GM12878 (cell line): ENCODE measurements around the gene CACNG4. TPM values are rescaled to one million over a fixed set of nuclear protein-coding genes. Genes with fewer than 3 reads are reported as not detected.

ENCODE experiments used
- ATAC-seq: fragments of 200-7000 bp; cut with Tn5 transposase; 3 replicates; pipeline ENCODE4 v1.9.1; 2020; ENCODE audit warnings: mild to moderate bottlenecking, moderate library complexity
- BruUV-seq: library from RNA; stranded (reverse); fragments of 400-500 nt; replicated peaks from 2 replicates; lab custom pipeline; 2021; lab: Mats Ljungman, UMichigan
- CTCF ChIA-PET: fragments of 300-600 bp; sonication (Branson Sonifier 250); formaldehyde crosslinking; extraction: SDS; loops from one replicate; lab custom pipeline; 2021; ENCODE audit warnings: inconsistent platforms; lab: Yijun Ruan, JAX
- POLR2A ChIA-PET: fragments of 350-600 bp; formaldehyde crosslinking; extraction: SDS; loops from one replicate; lab custom pipeline; 2021; ENCODE audit warnings: inconsistent platforms; lab: Charles Lee
- RAD21 ChIA-PET: fragments of 300-600 bp; sonication (Branson Sonifier 250); formaldehyde crosslinking; loops from one replicate; lab custom pipeline; 2023; ENCODE audit warnings: antibody characterized with exemption; ENCODE audit not compliant: unreplicated experiment; lab: Charles Lee
- SMC1A ChIA-PET: fragments of 300-600 bp; sonication (Branson Sonifier 250); formaldehyde crosslinking; loops from one replicate; lab custom pipeline; 2023; ENCODE audit not compliant: unreplicated experiment, uncharacterized antibody; lab: Charles Lee
- DNase-seq: peaks from one replicate; pipeline ENCODE4 v3.0.0-alpha.2; 2011; ENCODE audit warnings: low read depth, low spot score
- FAIRE-seq: peaks from 3 replicates; lab custom pipeline; 2011; peaks lifted over from hg19 to GRCh38; lab: Jason Lieb, UNC
- H2AFZ ChIP-seq: 2 replicates; pipeline ENCODE4 v1.6.0; 2011; ENCODE audit warnings: low read depth, low read length, control low read depth; ENCODE audit not compliant: control insufficient read depth
- H3K27ac ChIP-seq: 2 replicates; pipeline ENCODE4 v1.5.1; 2011; ENCODE audit warnings: control low read depth; ENCODE audit not compliant: control insufficient read depth, insufficient read depth
- H3K27me3 ChIP-seq, 2 experiments: replicated peaks in 1 of 2; 2 replicates each; pipeline versions ENCODE4 v1.6.0 to v1.6.1; 2011; ENCODE audit warnings: low read length in 1 of 2; ENCODE audit not compliant: control insufficient read depth in 2 of 2, insufficient read depth in 2 of 2
- H3K36me3 ChIP-seq, 2 experiments: 2 replicates each; pipeline ENCODE4 v1.5.1; 2011; ENCODE audit warnings: low read length in 1 of 2; ENCODE audit not compliant: control insufficient read depth in 2 of 2, insufficient read depth in 2 of 2
- H3K4me1 ChIP-seq: 2 replicates; pipeline ENCODE4 v1.6.1; 2011; ENCODE audit warnings: mild to moderate bottlenecking, low read length, moderate library complexity, mixed read lengths; ENCODE audit not compliant: control insufficient read depth, insufficient read depth
- H3K4me2 ChIP-seq: 2 replicates; pipeline ENCODE4 v1.6.0; 2011; ENCODE audit warnings: control low read depth; ENCODE audit not compliant: control insufficient read depth, insufficient read depth
- H3K4me3 ChIP-seq: fragments of 200-600 bp; sonication (generic); 2 replicates; pipeline ENCODE4 v1.5.1; 2016
- H3K79me2 ChIP-seq: 2 replicates; pipeline ENCODE4 v1.6.0; 2011; ENCODE audit warnings: low read length; ENCODE audit not compliant: control insufficient read depth, insufficient read depth
- H3K9ac ChIP-seq: 2 replicates; pipeline ENCODE4 v1.8.0; 2011; ENCODE audit warnings: low read length, control low read depth, mixed read lengths; ENCODE audit not compliant: control insufficient read depth, insufficient read depth
- H3K9me3 ChIP-seq: replicated peaks from 3 replicates; pipeline ENCODE4 v1.5.1; 2011; ENCODE audit warnings: mild to moderate bottlenecking, low read length; ENCODE audit not compliant: control insufficient read depth, insufficient read depth
- H4K20me1 ChIP-seq: 2 replicates; pipeline ENCODE4 v1.6.0; 2011; ENCODE audit not compliant: control insufficient read depth, insufficient read depth
- PML ChIP-seq: IDR thresholded peaks from 2 replicates; pipeline ENCODE4 v1.6.1; 2012; ENCODE audit warnings: low read length, inconsistent platforms
- POLR2AphosphoS5 ChIP-seq: IDR thresholded peaks from 2 replicates; pipeline ENCODE4 v1.6.1; 2011; ENCODE audit warnings: mild to moderate bottlenecking, low read length, inconsistent platforms
- RAD51 ChIP-seq: fragments of 450-650 bp; IDR thresholded peaks from 2 replicates; pipeline ENCODE4 v1.6.1; 2016; ENCODE audit warnings: moderate library complexity, mild to moderate bottlenecking, inconsistent platforms
- SUZ12 ChIP-seq: fragments of 200-600 bp; sonication (generic); IDR thresholded peaks from one replicate; pipeline ENCODE4 v1.6.1; 2018; ENCODE audit warnings: antibody characterized with exemption, mild to moderate bottlenecking; ENCODE audit not compliant: unreplicated experiment
- WGBS: methylation state at CpG from one replicate; pipeline ENCODE4 v1.1.6; 2016; ENCODE audit warnings: low lambda C conversion rate; ENCODE audit not compliant: insufficient replicate concordance, insufficient coverage; ENCODE audit errors: missing lambda C conversion rate; 5-methylcytosine and 5-hydroxymethylcytosine counted together
- in situ Hi-C: fragments of 300-500 bp; cut with MboI; formaldehyde crosslinking; loops from 9 replicates; pipeline ENCODE4 v1.14.3; 2018; ENCODE audit warnings: mixed read lengths
- intact Hi-C: fragments of 100-400 bp; cut with micrococcal nuclease; formaldehyde crosslinking; loops from one replicate; pipeline ENCODE4 v1.14.2; 2022; ENCODE audit not compliant: unreplicated experiment
- polyA plus RNA-seq, 11 experiments: library from polyadenylated mRNA; depleted of rRNA in 4 of 11; unstranded in 6 of 11; stranded (reverse) in 5 of 11; fragments of >200 nt; fragmentation: Nextera tagmentation in 4 of 11; fragmentation: Illumina TruSeq in 1 of 11; extraction: Ambion mirVana in 4 of 11; extraction: Trizol in 1 of 11; gene quantifications; 1 replicate in 1 of 11; 2 replicates in 10 of 11; pipeline versions ENCODE4 v1.2.1 to v1.2.3, GENCODE V29; 2011 to 2016; ENCODE audit warnings: inconsistent platforms in 2 of 11, missing spikeins in 2 of 11, low read depth in 1 of 11
- total RNA-seq, 4 experiments: library from RNA; depleted of rRNA in 3 of 4; stranded (reverse); fragments of >200 nt in 3 of 4; fragmentation: Illumina TruSeq in 1 of 4; extraction: Trizol in 1 of 4; gene quantifications; 2 replicates each; pipeline versions ENCODE4 v1.2.1 to v1.2.3, GENCODE V29; 2013 to 2021
- TF ChIP-seq, protein P1 (sequence below): IDR thresholded peaks from 2 replicates; pipeline ENCODE4 v1.6.1; 2012; ENCODE audit warnings: low read depth, low read length, improper control_type of control experiment
- TF ChIP-seq, protein P2 (sequence below): IDR thresholded peaks from 2 replicates; pipeline ENCODE4 v1.6.1; 2011; ENCODE audit warnings: low read depth, mild to moderate bottlenecking, low read length, moderate library complexity, borderline replicate concordance; ENCODE audit errors: extremely low read depth
- TF ChIP-seq, protein P3 (sequence below): fragments of 450-650 bp; formaldehyde crosslinking; IDR thresholded peaks from 2 replicates; pipeline ENCODE4 v1.5.0; 2022; ENCODE audit warnings: mild to moderate bottlenecking, missing genetic modification characterization
- TF ChIP-seq, protein P4 (sequence below): fragments of 450-650 bp; IDR thresholded peaks from 2 replicates; pipeline ENCODE4 v1.6.1; 2016; ENCODE audit warnings: mild to moderate bottlenecking, moderate library complexity, borderline replicate concordance

The CACNG4 gene
- total and polyA plus RNA-seq, 10 of the 15 experiments (the other 5 are each of a cell fraction or from before 2014, with no cell fraction given) = 0.08 TPM; not detected in 8

DNA sequence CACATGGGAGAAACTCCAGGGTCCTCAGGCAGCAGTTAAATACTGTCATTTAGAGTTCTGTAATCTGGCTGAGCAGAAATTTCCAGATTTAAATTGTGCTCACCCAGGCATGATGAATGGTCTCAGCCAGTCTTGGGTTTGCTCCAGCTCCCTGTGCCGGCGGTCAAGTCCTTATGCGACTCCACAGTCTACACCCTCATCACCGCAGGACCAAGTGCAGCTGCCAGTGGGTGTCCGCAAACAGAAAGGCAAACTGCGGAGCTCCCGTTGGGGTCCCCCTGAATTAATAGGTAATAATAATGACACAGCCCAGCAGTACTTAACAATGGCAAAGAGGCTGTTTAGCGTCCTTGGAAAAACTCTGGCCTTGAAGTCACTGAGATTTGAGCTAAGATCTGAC, 3.9 kb upstream of the CACNG4 start:
- Histone ChIP-seq H3K9ac (no peak overlapping the region), H3K9me3 (no peaks in the 10 kb centered on the region), H2AFZ (no peak overlapping the region), H3K79me2 (no peaks in the 10 kb centered on the region), H3K4me1 (no peaks in the 10 kb centered on the region), H3K4me2 (no peak overlapping the region), H3K27ac (no peak overlapping the region), H3K4me3 (no peak overlapping the region), H3K36me3 (no peaks in the 10 kb centered on the region), H4K20me1 (peaks cover 3% of the 10 kb centered on the region; the same call in 1 of the 2 replicates), H3K27me3 (peaks cover 9% of the 10 kb centered on the region in 2 experiments; a peak in 3 of 4 replicates)
- RAD21 ChIA-PET = no interaction called here
- SMC1A ChIA-PET = interaction anchor here (0.6 kb wide), 1 partner anchor 151 kb away, joined by 3 read pairs; no protein-coding TSS in a partner anchor
- no TSS peak for BruUV-seq
- ATAC-seq (no peak), DNase-seq (no peak), FAIRE-seq (no peak)
- WGBS = 67% methylated on average over 8 of the region's 8 CpGs
- intact Hi-C loops = no loop called here
- POLR2A ChIA-PET = no interaction called here
- CTCF ChIA-PET = interaction anchor here (1.2 kb wide), 1 partner anchor 52 kb away, joined by 4 read pairs; no protein-coding TSS in a partner anchor
- TF ChIP-seq, protein P1, sequence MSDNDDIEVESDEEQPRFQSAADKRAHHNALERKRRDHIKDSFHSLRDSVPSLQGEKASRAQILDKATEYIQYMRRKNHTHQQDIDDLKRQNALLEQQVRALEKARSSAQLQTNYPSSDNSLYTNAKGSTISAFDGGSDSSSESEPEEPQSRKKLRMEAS = no peak
- TF ChIP-seq, protein P2, sequence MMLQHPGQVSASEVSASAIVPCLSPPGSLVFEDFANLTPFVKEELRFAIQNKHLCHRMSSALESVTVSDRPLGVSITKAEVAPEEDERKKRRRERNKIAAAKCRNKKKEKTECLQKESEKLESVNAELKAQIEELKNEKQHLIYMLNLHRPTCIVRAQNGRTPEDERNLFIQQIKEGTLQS = no peak
- in situ Hi-C loops = no loop called here

DNA sequence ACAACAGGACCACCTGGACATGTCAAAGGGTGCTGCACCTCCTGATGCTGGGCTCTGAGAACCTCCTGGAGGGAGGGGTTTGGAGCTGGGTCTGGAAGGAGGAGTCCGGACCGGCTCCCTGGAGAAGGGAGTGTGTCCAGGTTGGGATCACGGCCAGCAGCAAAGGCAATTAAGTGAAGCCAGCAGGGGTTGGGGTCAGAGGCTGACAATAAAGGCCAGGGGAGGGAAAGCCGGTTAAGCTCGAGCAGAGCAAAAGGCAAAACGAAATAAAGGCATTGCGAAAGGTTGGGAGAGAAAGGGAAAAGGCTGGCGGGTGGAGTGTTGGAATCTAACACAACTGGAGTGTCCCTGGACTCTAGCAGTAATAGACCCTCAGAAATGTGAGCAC, 992 bp upstream of the CACNG4 start:
- FAIRE-seq = no peak
- ChIA-PET SMC1A (no interaction called here), RAD21 (no interaction called here), CTCF (no interaction called here), POLR2A (no interaction called here)
- no peak overlapping the region for H3K27ac ChIP-seq
- BruUV-seq = no TSS peak
- no peak overlapping the region for H3K4me3 ChIP-seq
- no peak overlapping the region for H3K9ac ChIP-seq
- H3K9me3 ChIP-seq = no peaks in the 10 kb centered on the region
- H2AFZ ChIP-seq = no peak overlapping the region
- H3K27me3 ChIP-seq = peaks cover 19 to 21% of the 10 kb centered on the region in 2 experiments
- no peak for ATAC-seq
- in situ Hi-C loops = no loop called here
- no peaks in the 10 kb centered on the region for H3K36me3 ChIP-seq
- no peaks in the 10 kb centered on the region for H3K79me2 ChIP-seq
- WGBS = 41% methylated on average over 8 of the region's 8 CpGs
- H3K4me2 ChIP-seq = no peak overlapping the region
- intact Hi-C loops = no loop called here
- no peak for DNase-seq
- H3K4me1 ChIP-seq = peaks cover 4% of the 10 kb centered on the region; the same call in 1 of the 2 replicates
- H4K20me1 ChIP-seq = peaks cover 3% of the 10 kb centered on the region; the same call in 1 of the 2 replicates
- TF ChIP-seq, protein P3, sequence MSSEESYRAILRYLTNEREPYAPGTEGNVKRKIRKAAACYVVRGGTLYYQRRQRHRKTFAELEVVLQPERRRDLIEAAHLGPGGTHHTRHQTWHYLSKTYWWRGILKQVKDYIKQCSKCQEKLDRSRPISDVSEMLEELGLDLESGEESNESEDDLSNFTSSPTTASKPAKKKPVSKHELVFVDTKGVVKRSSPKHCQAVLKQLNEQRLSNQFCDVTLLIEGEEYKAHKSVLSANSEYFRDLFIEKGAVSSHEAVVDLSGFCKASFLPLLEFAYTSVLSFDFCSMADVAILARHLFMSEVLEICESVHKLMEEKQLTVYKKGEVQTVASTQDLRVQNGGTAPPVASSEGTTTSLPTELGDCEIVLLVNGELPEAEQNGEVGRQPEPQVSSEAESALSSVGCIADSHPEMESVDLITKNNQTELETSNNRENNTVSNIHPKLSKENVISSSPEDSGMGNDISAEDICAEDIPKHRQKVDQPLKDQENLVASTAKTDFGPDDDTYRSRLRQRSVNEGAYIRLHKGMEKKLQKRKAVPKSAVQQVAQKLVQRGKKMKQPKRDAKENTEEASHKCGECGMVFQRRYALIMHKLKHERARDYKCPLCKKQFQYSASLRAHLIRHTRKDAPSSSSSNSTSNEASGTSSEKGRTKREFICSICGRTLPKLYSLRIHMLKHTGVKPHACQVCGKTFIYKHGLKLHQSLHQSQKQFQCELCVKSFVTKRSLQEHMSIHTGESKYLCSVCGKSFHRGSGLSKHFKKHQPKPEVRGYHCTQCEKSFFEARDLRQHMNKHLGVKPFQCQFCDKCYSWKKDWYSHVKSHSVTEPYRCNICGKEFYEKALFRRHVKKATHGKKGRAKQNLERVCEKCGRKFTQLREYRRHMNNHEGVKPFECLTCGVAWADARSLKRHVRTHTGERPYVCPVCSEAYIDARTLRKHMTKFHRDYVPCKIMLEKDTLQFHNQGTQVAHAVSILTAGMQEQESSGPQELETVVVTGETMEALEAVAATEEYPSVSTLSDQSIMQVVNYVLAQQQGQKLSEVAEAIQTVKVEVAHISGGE (CRISPR knock-in tag) = no peak
- TF ChIP-seq POLR2AphosphoS5 = no peak
- TF ChIP-seq RAD51 = no peak
- no peak for TF ChIP-seq PML
- TF ChIP-seq SUZ12 = no peak
- TF ChIP-seq, protein P4, sequence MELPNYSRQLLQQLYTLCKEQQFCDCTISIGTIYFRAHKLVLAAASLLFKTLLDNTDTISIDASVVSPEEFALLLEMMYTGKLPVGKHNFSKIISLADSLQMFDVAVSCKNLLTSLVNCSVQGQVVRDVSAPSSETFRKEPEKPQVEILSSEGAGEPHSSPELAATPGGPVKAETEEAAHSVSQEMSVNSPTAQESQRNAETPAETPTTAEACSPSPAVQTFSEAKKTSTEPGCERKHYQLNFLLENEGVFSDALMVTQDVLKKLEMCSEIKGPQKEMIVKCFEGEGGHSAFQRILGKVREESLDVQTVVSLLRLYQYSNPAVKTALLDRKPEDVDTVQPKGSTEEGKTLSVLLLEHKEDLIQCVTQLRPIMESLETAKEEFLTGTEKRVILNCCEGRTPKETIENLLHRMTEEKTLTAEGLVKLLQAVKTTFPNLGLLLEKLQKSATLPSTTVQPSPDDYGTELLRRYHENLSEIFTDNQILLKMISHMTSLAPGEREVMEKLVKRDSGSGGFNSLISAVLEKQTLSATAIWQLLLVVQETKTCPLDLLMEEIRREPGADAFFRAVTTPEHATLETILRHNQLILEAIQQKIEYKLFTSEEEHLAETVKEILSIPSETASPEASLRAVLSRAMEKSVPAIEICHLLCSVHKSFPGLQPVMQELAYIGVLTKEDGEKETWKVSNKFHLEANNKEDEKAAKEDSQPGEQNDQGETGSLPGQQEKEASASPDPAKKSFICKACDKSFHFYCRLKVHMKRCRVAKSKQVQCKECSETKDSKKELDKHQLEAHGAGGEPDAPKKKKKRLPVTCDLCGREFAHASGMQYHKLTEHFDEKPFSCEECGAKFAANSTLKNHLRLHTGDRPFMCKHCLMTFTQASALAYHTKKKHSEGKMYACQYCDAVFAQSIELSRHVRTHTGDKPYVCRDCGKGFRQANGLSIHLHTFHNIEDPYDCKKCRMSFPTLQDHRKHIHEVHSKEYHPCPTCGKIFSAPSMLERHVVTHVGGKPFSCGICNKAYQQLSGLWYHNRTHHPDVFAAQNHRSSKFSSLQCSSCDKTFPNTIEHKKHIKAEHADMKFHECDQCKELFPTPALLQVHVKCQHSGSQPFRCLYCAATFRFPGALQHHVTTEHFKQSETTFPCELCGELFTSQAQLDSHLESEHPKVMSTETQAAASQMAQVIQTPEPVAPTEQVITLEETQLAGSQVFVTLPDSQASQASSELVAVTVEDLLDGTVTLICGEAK = no peak
